Brain microvascular endothelial cell (primary cell): ENCODE measurements around the gene SULT1A1.
"Not testable (repeated sequence)": the region's sequence is repeated elsewhere in the genome, so short reads cannot be mapped to it uniquely, and the experiment has no call there.

Experiments
- DNase-seq: peaks from one replicate; pipeline ENCODE4 v3.0.0-alpha.2; 2020
- H3K27ac ChIP-seq: fragments of 250-450 bp; sonication (Bioruptor Pico); 2 replicates; pipeline ENCODE4 v1.5.1; 2020; ENCODE audit warnings: mild to moderate bottlenecking, moderate library complexity
- H3K27me3 ChIP-seq: fragments of 250-450 bp; sonication (Bioruptor Pico); replicated peaks from 2 replicates; pipeline ENCODE4 v1.5.1; 2020; ENCODE audit warnings: mild to moderate bottlenecking
- H3K36me3 ChIP-seq: fragments of 250-450 bp; sonication (Bioruptor Pico); replicated peaks from 2 replicates; pipeline ENCODE4 v1.5.1; 2020; ENCODE audit warnings: mild to moderate bottlenecking
- H3K4me3 ChIP-seq: 2 replicates; pipeline ENCODE4 v1.5.1; 2011; ENCODE audit warnings: low read depth, mild to moderate bottlenecking, control low read depth, low read length, moderate library complexity
- CTCF ChIP-seq: IDR thresholded peaks from 2 replicates; pipeline ENCODE4 v1.5.1; 2011; ENCODE audit warnings: low read depth, mild to moderate bottlenecking, moderate library complexity, low read length, control low read depth, inconsistent platforms; ENCODE audit errors: missing control alignments
- in situ Hi-C: cut with HindIII; loops from 2 replicates; pipeline ENCODE4 v1.10.0; 2017; ENCODE audit warnings: low sequenced_read_pairs, low pct_ligation_motif_present

Gene SULT1A1

GRCh38 chr16:28621481-28622155 lies 11.8 kb upstream of the SULT1A1 start:
- Histone ChIP-seq H3K4me3 (no peak overlapping the region), H3K36me3 (no peaks in the 10 kb centered on the region), H3K27ac (no peak overlapping the region), H3K27me3 (peaks cover 4% of the 10 kb centered on the region)
- no peak for TF ChIP-seq CTCF
- DNase-seq, result no peak
- in situ Hi-C loops, result no loop called here

- DNase-seq, H3K36me3 ChIP-seq, H3K27ac ChIP-seq, H3K4me3 ChIP-seq, H3K27me3 ChIP-seq, in situ Hi-C loops: not testable (repeated sequence)
These were observed 10.5 kb upstream of the SULT1A1 start for GRCh38 chr16:28620316-28620715.

- DNase-seq, result no peak
- H3K27me3 ChIP-seq, result no peaks in the 10 kb centered on the region
- H3K36me3 ChIP-seq, result no peaks in the 10 kb centered on the region
- H3K4me3 ChIP-seq, result no peak overlapping the region
- H3K27ac ChIP-seq, result no peak overlapping the region
- TF ChIP-seq CTCF, result no peak
- in situ Hi-C loops, result no loop called here
These were observed 8.0 kb upstream of the SULT1A1 start for GRCh38 chr16:28617874-28618273.

- no peak for DNase-seq
- Histone ChIP-seq H3K27me3 (no peaks in the 10 kb centered on the region), H3K4me3 (no peak overlapping the region), H3K36me3 (no peaks in the 10 kb centered on the region), H3K27ac (no peak overlapping the region)
- in situ Hi-C loops, result no loop called here
- TF ChIP-seq CTCF, result no peak
These were observed 6.8 kb upstream of the SULT1A1 start for GRCh38 chr16:28616636-28617035.

GRCh38 chr16:28616224-28616577 lies 6.4 kb upstream of the SULT1A1 start:
- in situ Hi-C loops, H3K4me3 ChIP-seq, DNase-seq, H3K27ac ChIP-seq, H3K36me3 ChIP-seq, H3K27me3 ChIP-seq: not testable (repeated sequence)

GRCh38 chr16:28615486-28616223 lies 5.8 kb upstream of the SULT1A1 start:
- H3K27ac ChIP-seq, H3K36me3 ChIP-seq, in situ Hi-C loops, H3K4me3 ChIP-seq, H3K27me3 ChIP-seq: not testable (repeated sequence)
- DNase-seq, result peak; percentile 48
- peak; percentile 68 for TF ChIP-seq CTCF

- in situ Hi-C loops, H3K27ac ChIP-seq, H3K4me3 ChIP-seq, H3K36me3 ChIP-seq, DNase-seq, H3K27me3 ChIP-seq: not testable (repeated sequence)
These were observed 4.7 kb upstream of the SULT1A1 start for GRCh38 chr16:28614561-28614960.

- H3K4me3 ChIP-seq, in situ Hi-C loops, H3K27me3 ChIP-seq, DNase-seq, H3K27ac ChIP-seq, H3K36me3 ChIP-seq: not testable (repeated sequence)
These were observed 4.1 kb upstream of the SULT1A1 start for GRCh38 chr16:28613912-28614311.

GRCh38 chr16:28612359-28613280 lies 2.8 kb upstream of the SULT1A1 start:
- H3K27ac ChIP-seq, H3K27me3 ChIP-seq, in situ Hi-C loops, H3K4me3 ChIP-seq, H3K36me3 ChIP-seq, DNase-seq: not testable (repeated sequence)
